ENCODE results near the gene TMEM143. TPM values are rescaled to one million over a fixed set of nuclear protein-coding genes. Genes with fewer than 3 reads are reported as not detected.

The TMEM143 gene
- total RNA-seq, 1 experiment from 2014 or later = 7.5 TPM

DNA sequence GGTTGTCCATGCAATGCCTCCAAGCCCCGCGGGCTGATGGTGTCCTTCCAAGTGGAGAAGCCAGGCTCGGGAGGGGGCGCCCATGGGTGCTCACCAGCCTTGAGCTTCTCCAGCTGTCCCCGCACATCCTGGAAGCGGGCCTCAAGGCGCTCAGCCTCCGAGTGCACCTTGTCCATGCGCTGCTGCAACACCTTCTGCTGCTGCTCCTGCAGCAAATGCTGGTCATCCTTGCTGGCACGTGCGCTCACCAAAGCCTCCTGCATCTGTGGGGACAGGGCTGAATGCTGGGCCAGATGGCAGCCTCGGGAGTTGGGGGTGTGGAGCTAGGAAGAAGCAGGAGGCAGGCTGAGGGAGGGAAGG lies 61.2 kb downstream of the TMEM143 start:
- Histone ChIP-seq H3K27me3 (replicated peaks; ENCODE audit: insufficient read depth, low read depth, low read length, poor library complexity) (no peaks in the 10 kb centered on the region), H3K4me3 (ENCODE audit: low read depth, low read length, poor library complexity, severe bottlenecking) (no peak overlapping the region), H3K36me3 (ENCODE audit: insufficient read depth, low read length, poor library complexity, severe bottlenecking) (no peaks in the 10 kb centered on the region), H3K9me3 (ENCODE audit: low read depth, low read length, poor library complexity, severe bottlenecking) (no peaks in the 10 kb centered on the region), H3K4me1 (ENCODE audit: insufficient read depth, low read length, poor library complexity, severe bottlenecking) (no peaks in the 10 kb centered on the region), H3K27ac (ENCODE audit: low read depth, low read length, poor library complexity, severe bottlenecking) (no peak overlapping the region)
- no peak for TF ChIP-seq CTCF (conservative IDR thresholded peaks at IDR 0.05; ENCODE audit: low read depth, low read length)
- CTCF ChIA-PET = interaction anchor here (0.6 kb wide), 1 partner anchor 92 kb away, joined by 9 read pairs; no protein-coding TSS in a partner anchor
- DNase-seq (ENCODE audit: low spot score) = no peak
- intact Hi-C loops (cut with micrococcal nuclease; ENCODE audit: unreplicated experiment) = no loop called here
- BruUV-seq (replicated peaks) = no TSS peak
- POLR2A ChIA-PET (ENCODE audit: low non-redundant PET) = no interaction called here

- H3K4me3 ChIP-seq (ENCODE audit: low read depth, low read length, poor library complexity, severe bottlenecking) = no peak overlapping the region
- no peaks in the 10 kb centered on the region for H3K4me1 ChIP-seq (ENCODE audit: insufficient read depth, low read length, poor library complexity, severe bottlenecking)
- BruUV-seq (replicated peaks) = no TSS peak
- intact Hi-C loops (cut with micrococcal nuclease; ENCODE audit: unreplicated experiment) = no loop called here
- no peak for DNase-seq (ENCODE audit: low spot score)
- no peak overlapping the region for H3K27ac ChIP-seq (ENCODE audit: low read depth, low read length, poor library complexity, severe bottlenecking)
- ChIA-PET CTCF (no interaction called here), POLR2A (ENCODE audit: low non-redundant PET) (no interaction called here)
- no peaks in the 10 kb centered on the region for H3K36me3 ChIP-seq (ENCODE audit: insufficient read depth, low read length, poor library complexity, severe bottlenecking)
- TF ChIP-seq CTCF (conservative IDR thresholded peaks at IDR 0.05; ENCODE audit: low read depth, low read length) = no peak
- no peak for TF ChIP-seq EZH2 (IDR thresholded peaks at IDR 0.05; ENCODE audit: borderline replicate concordance, low read depth, low read length, poor library complexity, severe bottlenecking)
- H3K27me3 ChIP-seq (replicated peaks; ENCODE audit: insufficient read depth, low read depth, low read length, poor library complexity) = no peaks in the 10 kb centered on the region
- no peaks in the 10 kb centered on the region for H3K9me3 ChIP-seq (ENCODE audit: low read depth, low read length, poor library complexity, severe bottlenecking)
Measured at GRCh38 chr19:48301886-48302599, 61.7 kb downstream of the TMEM143 start.

GRCh38 chr19:48297975-48298374 lies 65.8 kb downstream of the TMEM143 start:
- intact Hi-C loops (cut with micrococcal nuclease; ENCODE audit: unreplicated experiment) = no loop called here
- H3K4me1 ChIP-seq (ENCODE audit: insufficient read depth, low read length, poor library complexity, severe bottlenecking) = no peaks in the 10 kb centered on the region
- H3K9me3 ChIP-seq (ENCODE audit: low read depth, low read length, poor library complexity, severe bottlenecking) = no peaks in the 10 kb centered on the region
- no peak overlapping the region for H3K27ac ChIP-seq (ENCODE audit: low read depth, low read length, poor library complexity, severe bottlenecking)
- no peaks in the 10 kb centered on the region for H3K27me3 ChIP-seq (replicated peaks; ENCODE audit: insufficient read depth, low read depth, low read length, poor library complexity)
- ChIA-PET POLR2A (ENCODE audit: low non-redundant PET) (no interaction called here), CTCF (no interaction called here)
- DNase-seq (ENCODE audit: low spot score) = no peak
- no TSS peak for BruUV-seq (replicated peaks)
- no peak for TF ChIP-seq CTCF (conservative IDR thresholded peaks at IDR 0.05; ENCODE audit: low read depth, low read length)
- H3K36me3 ChIP-seq (ENCODE audit: insufficient read depth, low read length, poor library complexity, severe bottlenecking) = no peaks in the 10 kb centered on the region
- H3K4me3 ChIP-seq (ENCODE audit: low read depth, low read length, poor library complexity, severe bottlenecking) = no peak overlapping the region

Data from A673 (cell line).